ENCODE data around the gene TSPAN9. TPM values are rescaled to one million over a fixed set of nuclear protein-coding genes. Genes with fewer than 3 reads are reported as not detected.

Gene TSPAN9
- total and polyA plus RNA-seq, 4 donors: 17.4 to 62.9 (median 34.2) TPM

- H3K27me3 ChIP-seq (ENCODE audit: control insufficient read depth in 4 of 4, insufficient read depth in 4 of 4, low read length in 3 of 4): no peaks in the 10 kb centered on the region
Measured at GRCh38 chr12:3263939-3264922, 187.1 kb downstream of the TSPAN9 start.

More at GRCh38 chr12:3263939-3264922, 187.1 kb downstream of the TSPAN9 start:
- no peak overlapping the region for H3K9ac ChIP-seq (ENCODE audit: low read depth in 1 of 2, low read length in 2 of 2)
- TF ChIP-seq RAD21 (IDR thresholded peaks at IDR 0.05) (no peak), CTCF (IDR thresholded peaks at IDR 0.05; ENCODE audit: low read depth, low read length, missing input control) (no peak), JUND (IDR thresholded peaks at IDR 0.05) (no peak), GABPA (IDR thresholded peaks at IDR 0.05 in 1 of 2, conservative IDR thresholded peaks at IDR 0.05 in 1 of 2) (no peak), TAF1 (conservative IDR thresholded peaks at IDR 0.05) (no peak), MAX (IDR thresholded peaks at IDR 0.05) (no peak), FOXA1 (IDR thresholded peaks at IDR 0.05) (no peak), REST (IDR thresholded peaks at IDR 0.05) (no peak), NR2F2 (IDR thresholded peaks at IDR 0.05) (no peak)
- no peak overlapping the region for H3K4me3 ChIP-seq (ENCODE audit: low read depth in 1 of 3, low read length in 3 of 3)
- peaks cover 13 to 46% (median 41%) of the 10 kb centered on the region in 4 donors for H3K4me1 ChIP-seq (ENCODE audit: control insufficient read depth in 4 of 4, insufficient read depth in 4 of 4, low read length in 3 of 4)
- WGBS: 56% methylated on average over 35 of the region's 35 CpGs
- no peak overlapping the region for H3K27ac ChIP-seq (ENCODE audit: low read depth in 1 of 2, low read length in 2 of 2)
- H3K36me3 ChIP-seq (ENCODE audit: control insufficient read depth in 4 of 4, insufficient read depth in 3 of 4, low read depth in 1 of 4, low read length in 3 of 4): peaks cover 0 to 12% (median 6%) of the 10 kb centered on the region in 4 donors
- no peak for DNase-seq (ENCODE audit: low spot score)
- H3K9me3 ChIP-seq (ENCODE audit: control insufficient read depth in 4 of 4, low read length in 3 of 4): no peaks in the 10 kb centered on the region

Data from liver (tissue), 9 donors.